PFSK-1 (cell line): ENCODE measurements around the gene HDGFL3.

Experiments
- FOXP2 ChIP-seq: optimal IDR thresholded peaks from 2 replicates; pipeline ENCODE3; 2011; ENCODE audit warnings: borderline replicate concordance, control low read depth, inconsistent platforms; ENCODE audit not compliant: insufficient read depth; ENCODE audit errors: extremely low read length, extremely low read depth
- POLR2AphosphoS5 ChIP-seq: IDR thresholded peaks from 2 replicates; pipeline ENCODE4 v1.6.1; 2012; ENCODE audit warnings: low read depth, mild to moderate bottlenecking, control low read depth, low read length, moderate library complexity
- REST ChIP-seq, 2 experiments: IDR thresholded peaks; 2 replicates each; pipeline versions ENCODE4 v1.6.1 to v1.8.0; 2011 to 2012; ENCODE audit warnings: low read depth in 2 of 2, low read length in 2 of 2, control low read depth in 1 of 2, inconsistent platforms in 1 of 2, mild to moderate bottlenecking in 1 of 2, moderate library complexity in 1 of 2; ENCODE audit not compliant: insufficient read depth in 1 of 2
- SIN3A ChIP-seq: IDR thresholded peaks from 2 replicates; pipeline ENCODE4 v1.6.1; 2012; ENCODE audit warnings: mild to moderate bottlenecking, low read length, moderate library complexity, borderline replicate concordance; ENCODE audit not compliant: insufficient read depth
- TAF1 ChIP-seq: IDR thresholded peaks from 2 replicates; pipeline ENCODE4 v1.6.1; 2012; ENCODE audit warnings: low read length, control low read depth, borderline replicate concordance; ENCODE audit not compliant: insufficient read depth

The HDGFL3 gene

GRCh38 chr15:83203543-83203942, 4.1 kb downstream of the HDGFL3 start:
- TF ChIP-seq FOXP2 (no peak), SIN3A (no peak), REST (IDR thresholded peaks at IDR 0.05; ENCODE audit: insufficient read depth in 1 of 2, low read depth in 2 of 2, low read length in 2 of 2) (no peak), TAF1 (no peak), POLR2AphosphoS5 (no peak)

GRCh38 chr15:83200589-83200988, 7.0 kb downstream of the HDGFL3 start:
- no peak for TF ChIP-seq SIN3A
- no peak for TF ChIP-seq POLR2AphosphoS5
- no peak for TF ChIP-seq TAF1
- no peak for TF ChIP-seq REST (IDR thresholded peaks at IDR 0.05; ENCODE audit: insufficient read depth in 1 of 2, low read depth in 2 of 2, low read length in 2 of 2)
- TF ChIP-seq FOXP2, result no peak

GRCh38 chr15:83200162-83200561, 7.5 kb downstream of the HDGFL3 start:
- no peak for TF ChIP-seq TAF1
- TF ChIP-seq SIN3A, result no peak
- TF ChIP-seq POLR2AphosphoS5, result no peak
- no peak for TF ChIP-seq FOXP2
- TF ChIP-seq REST (IDR thresholded peaks at IDR 0.05; ENCODE audit: insufficient read depth in 1 of 2, low read depth in 2 of 2, low read length in 2 of 2), result no peak

GRCh38 chr15:83199288-83199687, 8.3 kb downstream of the HDGFL3 start:
- TF ChIP-seq SIN3A (no peak), POLR2AphosphoS5 (no peak), TAF1 (no peak), FOXP2 (no peak), REST (IDR thresholded peaks at IDR 0.05; ENCODE audit: insufficient read depth in 1 of 2, low read depth in 2 of 2, low read length in 2 of 2) (no peak)

GRCh38 chr15:83198476-83198875, 9.1 kb downstream of the HDGFL3 start:
- TF ChIP-seq REST (IDR thresholded peaks at IDR 0.05; ENCODE audit: insufficient read depth in 1 of 2, low read depth in 2 of 2, low read length in 2 of 2), result no peak
- no peak for TF ChIP-seq POLR2AphosphoS5
- no peak for TF ChIP-seq SIN3A
- TF ChIP-seq TAF1, result no peak
- no peak for TF ChIP-seq FOXP2
